HG02840 (cell line): ENCODE results near the gene BAG5.
"Not testable (repeated sequence)": the region's sequence is repeated elsewhere in the genome, so short reads cannot be mapped to it uniquely, and the experiment has no call there.

Experiments used
- ATAC-seq: cut with Tn5 transposase; IDR thresholded peaks from one replicate; pipeline ENCODE4 v1.9.1; 2021; ENCODE audit warnings: mild to moderate bottlenecking, moderate library complexity, moderate number of reproducible peaks; ENCODE audit not compliant: unreplicated experiment, low FRiP score

The BAG5 gene

DNA sequence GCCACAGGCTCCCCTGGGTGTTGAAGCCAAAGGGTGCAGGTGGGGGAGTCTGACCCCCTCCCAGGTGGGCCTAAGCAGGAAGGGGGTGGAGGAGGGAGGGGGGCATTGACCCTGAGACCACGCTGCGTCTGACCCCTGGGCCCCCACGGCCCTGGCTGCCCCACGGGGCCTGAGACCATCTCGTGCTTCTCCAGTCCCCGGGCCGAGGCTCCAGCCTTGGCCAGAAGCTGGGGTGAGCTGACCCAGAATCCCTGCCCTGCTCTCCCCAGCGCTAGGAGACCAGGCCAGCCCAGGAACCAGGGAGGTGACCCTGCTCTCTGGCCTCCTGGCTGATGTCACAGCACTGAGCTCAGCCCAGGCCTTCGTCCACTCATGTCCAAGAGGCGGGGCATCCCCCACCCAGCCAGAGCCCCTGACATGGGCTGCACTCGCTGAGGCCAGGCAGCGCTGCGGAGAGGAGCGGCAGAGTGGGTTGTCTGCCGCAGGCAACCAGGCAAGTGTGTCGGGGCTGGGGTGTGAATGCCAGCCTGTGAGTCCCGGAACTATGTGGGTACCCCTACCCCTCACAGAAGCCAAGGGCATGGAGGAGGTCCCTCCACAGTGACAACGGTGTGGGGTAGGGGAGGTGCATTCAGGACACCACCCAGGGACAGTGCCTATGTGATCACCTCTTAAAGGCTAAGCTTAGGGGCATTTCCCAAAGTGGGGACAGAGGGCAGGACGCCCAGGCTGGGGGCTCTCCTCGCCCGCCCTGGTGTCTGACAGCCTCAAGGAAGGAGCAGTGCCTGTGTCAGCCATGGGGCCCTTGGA is 27.2 kb downstream of the BAG5 start:
- no peak for ATAC-seq

DNA sequence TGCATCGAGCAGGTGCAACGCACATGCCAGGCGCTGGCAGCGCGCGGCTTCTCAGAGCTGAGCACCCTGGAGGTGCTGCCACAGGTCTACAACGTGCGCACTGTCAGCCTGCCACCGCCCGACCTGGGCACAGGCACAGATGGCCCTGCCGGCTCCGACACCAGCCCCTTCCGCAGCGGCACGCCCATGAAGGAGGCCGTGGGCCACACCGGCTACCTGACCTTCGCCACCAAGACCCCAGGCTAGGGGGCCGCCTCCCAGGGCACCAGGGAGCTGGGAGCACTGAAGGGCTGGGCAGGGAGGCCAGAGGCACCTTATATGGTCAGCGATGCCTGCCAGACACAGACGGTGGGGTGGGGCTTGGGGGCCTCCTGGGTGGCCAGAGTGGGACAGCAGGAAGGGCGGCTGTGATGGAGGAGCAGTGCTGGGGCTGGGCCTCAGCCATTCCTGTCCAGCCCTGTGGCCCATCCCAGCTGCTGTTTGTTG is 27.8 kb downstream of the BAG5 start:
- no peak for ATAC-seq

- ATAC-seq = no peak
Observed at GRCh38 chr14:103533999-103534575, 28.4 kb downstream of the BAG5 start.

GRCh38 chr14:103533137-103533998 is 29.1 kb downstream of the BAG5 start:
- ATAC-seq = no peak

DNA sequence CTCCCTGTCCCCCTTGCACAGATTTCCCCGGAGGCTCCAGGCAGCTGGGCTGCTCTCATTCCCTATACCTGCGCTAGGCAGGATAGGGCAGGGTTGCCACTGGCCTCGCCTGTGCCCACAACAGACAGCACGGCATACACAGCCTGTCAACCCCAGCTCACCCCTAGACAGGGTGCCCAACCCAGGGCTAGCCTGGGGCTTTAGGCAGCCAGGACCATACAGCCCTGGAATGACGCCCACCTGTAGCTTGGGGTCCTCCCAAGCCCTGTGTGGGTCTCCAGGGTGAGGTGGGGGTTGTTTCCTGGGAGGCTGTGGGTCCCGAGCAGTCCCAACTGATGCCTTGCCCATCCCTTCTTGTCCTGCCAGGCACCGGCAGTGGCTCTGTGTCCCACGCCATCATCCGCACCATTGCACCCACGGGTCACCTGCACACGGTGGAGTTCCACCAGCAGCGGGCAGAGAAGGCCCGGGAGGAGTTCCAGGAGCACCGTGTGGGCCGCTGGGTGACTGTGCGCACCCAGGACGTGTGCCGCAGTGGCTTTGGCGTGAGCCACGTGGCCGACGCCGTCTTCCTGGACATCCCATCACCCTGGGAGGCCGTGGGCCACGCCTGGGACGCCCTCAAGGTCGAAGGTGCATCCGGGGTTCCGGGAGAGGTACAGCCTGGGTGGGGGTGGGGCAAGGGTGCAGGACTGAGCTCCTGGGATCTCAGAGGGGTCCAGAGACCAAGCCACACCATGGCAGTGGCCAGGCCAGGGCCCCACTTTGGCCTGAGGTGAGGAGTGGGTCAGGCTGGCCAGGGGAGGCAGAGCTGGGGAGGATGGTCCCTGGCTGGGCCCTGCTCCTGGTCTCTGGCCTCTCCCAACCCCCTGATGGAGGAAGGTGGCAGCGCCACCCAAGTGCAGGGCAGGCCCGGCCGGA is 30.0 kb downstream of the BAG5 start:
- no peak for ATAC-seq

DNA sequence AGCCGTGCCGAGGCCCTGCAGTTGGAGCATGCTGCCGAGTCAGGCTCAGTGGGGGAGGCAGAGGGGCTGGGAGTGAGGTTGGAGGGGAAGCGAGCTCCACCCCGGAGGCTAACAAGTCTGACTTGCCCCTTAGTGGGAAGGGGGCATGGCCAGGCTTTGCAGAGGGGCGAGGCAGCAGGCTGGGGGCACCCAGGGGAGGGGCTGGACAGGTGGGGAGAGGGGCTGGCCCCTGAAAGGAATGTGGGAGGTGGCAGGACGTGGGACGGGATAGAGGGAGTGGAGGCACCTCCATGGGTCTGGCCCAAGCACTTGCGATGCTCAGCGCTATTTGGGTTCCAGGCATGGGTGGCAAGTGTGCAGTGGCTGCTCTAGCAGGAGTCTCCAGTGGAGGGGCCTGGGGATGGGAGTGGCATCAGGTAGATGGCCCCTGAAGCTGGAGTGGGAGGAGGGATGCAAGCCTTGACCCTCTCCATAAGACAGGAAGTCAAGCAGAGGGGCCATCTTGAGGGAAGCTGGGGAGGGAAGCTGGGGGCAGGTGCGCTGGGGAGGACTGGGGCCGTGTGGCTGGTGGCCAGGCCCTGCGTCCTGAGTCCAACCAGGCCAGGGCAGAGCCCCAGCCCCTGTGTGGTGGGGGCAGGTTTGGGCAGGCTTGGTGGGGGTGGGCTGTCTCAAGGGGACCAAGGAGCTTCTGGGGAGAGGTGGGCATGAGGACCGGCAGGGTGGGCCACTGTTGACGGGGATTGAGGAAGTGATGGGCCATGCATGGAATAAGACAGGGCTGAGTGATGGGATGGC is 30.8 kb downstream of the BAG5 start:
- ATAC-seq = no peak

DNA sequence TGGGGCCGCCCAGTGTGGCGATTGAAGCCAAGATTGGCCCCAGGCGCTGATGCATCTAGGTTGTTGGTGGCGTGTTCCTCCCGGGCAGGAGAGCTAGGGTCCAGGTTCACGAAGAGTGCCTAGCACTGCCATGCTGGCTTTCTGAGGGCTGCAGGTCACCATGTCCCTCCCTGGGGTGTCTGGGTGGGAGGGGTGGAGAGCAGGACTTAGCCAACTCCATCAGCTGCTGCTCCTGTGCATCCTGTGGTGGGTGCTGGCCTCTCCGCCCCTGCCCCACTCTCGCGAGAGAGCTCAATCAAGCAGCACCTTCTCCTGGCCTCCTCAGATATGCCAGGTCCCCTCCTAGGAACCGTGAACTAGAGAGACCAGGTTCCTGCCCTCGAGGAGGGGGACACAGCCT is 31.6 kb downstream of the BAG5 start:
- ATAC-seq = no peak

- no peak for ATAC-seq
Observed at GRCh38 chr14:103530390-103530789, 32.1 kb downstream of the BAG5 start.

DNA sequence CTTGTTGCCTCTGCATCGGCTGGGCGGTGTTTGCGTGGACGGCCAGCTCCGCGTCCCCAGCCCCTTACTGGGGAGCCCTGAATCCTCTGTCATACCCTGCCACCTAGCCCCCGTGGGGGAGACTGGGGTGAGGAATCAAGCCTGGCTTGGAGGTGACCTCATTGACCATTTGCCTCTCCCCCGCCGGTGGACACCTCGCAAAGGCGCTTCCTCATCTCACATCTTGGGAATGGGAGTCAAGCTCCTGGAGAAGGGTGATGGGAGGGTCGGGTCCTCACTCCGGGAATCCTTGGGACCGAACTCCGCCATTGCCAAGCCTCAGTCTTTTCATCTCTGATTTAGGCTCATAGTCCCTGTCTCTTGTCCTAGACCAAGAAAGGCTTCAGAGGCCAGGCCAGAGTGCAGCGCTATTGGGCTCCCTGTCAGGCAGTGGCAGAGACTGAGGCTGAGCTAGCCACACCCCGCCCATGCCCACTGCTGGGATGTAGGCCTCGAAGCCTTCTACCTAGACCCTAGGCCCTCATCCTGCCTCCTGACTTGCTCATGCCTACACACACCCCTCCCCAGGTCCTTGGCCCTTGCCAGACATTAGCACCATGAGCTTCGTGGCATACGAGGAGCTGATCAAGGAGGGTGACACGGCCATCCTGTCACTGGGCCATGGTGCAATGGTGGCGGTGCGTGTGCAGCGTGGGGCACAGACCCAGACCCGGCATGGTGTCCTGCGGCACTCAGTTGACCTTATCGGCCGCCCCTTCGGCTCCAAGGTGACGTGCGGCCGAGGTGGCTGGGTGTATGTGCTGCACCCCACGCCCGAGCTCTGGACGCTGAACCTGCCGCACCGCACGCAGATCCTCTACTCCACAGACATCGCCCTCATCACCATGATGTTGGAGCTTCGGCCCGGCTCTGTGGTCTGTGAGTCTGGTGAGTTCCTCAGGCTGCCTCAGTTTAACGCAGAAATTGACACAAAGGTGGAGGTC is 32.8 kb downstream of the BAG5 start:
- ATAC-seq = no peak

GRCh38 chr14:103528587-103529382 is 33.7 kb downstream of the BAG5 start, which contains the start of gene TRMT61A:
Gene TRMT61A (plus strand): TSS chr14:103529196. CDS start chr14:103529979, 783 bp downstream.
- peak; percentile 42 for ATAC-seq

DNA sequence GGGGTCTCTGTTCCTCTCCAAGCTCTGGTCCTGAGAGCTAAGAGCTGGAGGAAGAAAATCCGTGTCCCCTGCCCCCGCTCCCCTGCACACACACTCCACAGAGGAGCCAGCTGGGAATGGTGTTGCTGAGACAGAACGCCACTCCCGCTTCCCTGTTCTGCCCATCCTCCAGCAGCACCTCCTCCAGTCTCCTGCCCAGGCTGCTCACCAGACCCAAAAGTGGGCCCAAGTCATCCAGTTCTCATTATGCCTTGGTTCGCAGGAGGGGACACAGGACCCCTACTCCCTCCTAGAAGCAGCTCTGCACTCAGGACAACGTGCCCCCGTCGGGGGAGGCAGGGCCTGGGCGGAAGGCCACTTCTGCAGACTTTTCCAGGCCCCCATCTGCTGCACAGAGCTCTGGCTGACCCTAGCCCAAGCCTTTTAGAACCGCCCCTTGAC is 34.3 kb downstream of the BAG5 start:
- no peak for ATAC-seq

- ATAC-seq = no peak
Observed at GRCh38 chr14:103527408-103528145, 34.9 kb downstream of the BAG5 start.

- no peak for ATAC-seq
Observed at GRCh38 chr14:103526914-103527248, 35.6 kb downstream of the BAG5 start.

- ATAC-seq = no peak
Observed at GRCh38 chr14:103526247-103526913, 36.1 kb downstream of the BAG5 start.

DNA sequence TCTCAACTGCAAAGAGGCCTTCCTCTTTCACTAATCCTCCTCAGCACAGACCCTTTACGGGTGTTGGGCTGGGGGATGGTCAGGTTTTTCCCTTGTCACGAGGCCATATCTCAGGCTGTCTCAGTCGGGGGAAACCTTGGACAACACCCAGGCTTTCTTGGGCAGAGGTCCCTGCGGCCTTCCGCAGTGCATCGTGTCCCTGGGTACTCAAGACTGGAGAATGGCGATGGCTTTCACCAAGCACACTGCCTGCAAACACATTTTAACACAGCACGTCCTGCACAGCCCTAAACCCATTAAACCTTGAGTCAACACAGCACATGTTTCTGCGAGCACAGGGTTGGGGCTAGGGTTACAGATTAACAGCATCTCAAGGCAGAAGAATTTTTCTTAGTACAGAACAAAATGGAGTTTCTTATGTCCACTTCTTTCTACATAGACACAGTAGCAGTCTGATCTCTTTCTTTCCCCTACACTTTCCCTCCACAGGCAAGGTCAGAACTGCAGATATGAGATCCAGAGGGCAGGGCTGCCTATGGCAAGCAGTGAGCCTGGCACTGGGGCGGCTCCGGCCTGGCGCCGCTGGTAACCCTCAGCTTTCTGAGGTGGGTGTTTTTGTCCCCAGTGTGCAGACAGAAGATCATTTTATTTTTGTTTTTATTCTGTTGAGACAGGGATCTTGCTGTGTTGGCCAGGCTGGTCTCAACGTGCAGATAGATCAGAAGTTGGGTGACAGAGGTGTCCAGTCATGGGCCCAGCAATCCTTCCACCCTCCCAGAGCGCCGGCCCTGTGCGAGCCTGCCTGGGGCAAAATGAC is 36.8 kb downstream of the BAG5 start:
- not testable (repeated sequence) for ATAC-seq
